Spleen (tissue), 11 donors: ENCODE data around the gene CECR2. TPM values are rescaled to one million over a fixed set of nuclear protein-coding genes. Genes with fewer than 3 reads are reported as not detected.
A peak's percentile ranks its signal among the peaks of the same experiment; 100 is the strongest.

Experiments used
- DNase-seq: peaks from one replicate; pipeline ENCODE4 v3.0.0-alpha.2; 2020
- H3K27ac ChIP-seq, 8 donors: fragments of 200-600 bp; sonication (generic) in 7 of 8; 1 replicate in 4 of 8; 2 replicates in 4 of 8; pipeline versions ENCODE4 v1.5.0 to v1.8.0; 2016 to 2021; ENCODE audit warnings: inconsistent platforms in 4 of 8, mild to moderate bottlenecking in 4 of 8, moderate library complexity in 1 of 8
- H3K27me3 ChIP-seq, 7 donors: fragments of 200-600 bp; sonication (generic) in 6 of 7; replicated peaks in 1 of 7; 1 replicate in 4 of 7; 2 replicates in 3 of 7; pipeline versions ENCODE4 v1.5.0 to v1.8.0; 2016 to 2021; ENCODE audit warnings: inconsistent platforms in 3 of 7, mild to moderate bottlenecking in 1 of 7
- H3K36me3 ChIP-seq, 6 donors: fragments of 200-600 bp; sonication (generic) in 5 of 6; 1 replicate in 4 of 6; 2 replicates in 2 of 6; pipeline versions ENCODE4 v1.5.0 to v1.8.0; 2016 to 2021; ENCODE audit warnings: inconsistent platforms in 2 of 6
- H3K4me1 ChIP-seq, 6 donors: fragments of 200-600 bp; sonication (generic) in 5 of 6; 1 replicate in 3 of 6; 2 replicates in 3 of 6; pipeline versions ENCODE4 v1.5.0 to v1.8.0; 2016 to 2021; ENCODE audit warnings: inconsistent platforms in 3 of 6
- H3K4me3 ChIP-seq, 8 donors: fragments of 200-600 bp; sonication (generic) in 7 of 8; 1 replicate in 4 of 8; 2 replicates in 4 of 8; pipeline versions ENCODE4 v1.5.0 to v1.8.0; 2016 to 2021; ENCODE audit warnings: inconsistent platforms in 4 of 8, mild to moderate bottlenecking in 4 of 8, moderate library complexity in 2 of 8
- H3K9me3 ChIP-seq, 8 donors: fragments of 200-600 bp; sonication (generic) in 7 of 8; 1 replicate in 4 of 8; 2 replicates in 4 of 8; pipeline versions ENCODE4 v1.5.0 to v1.8.0; 2016 to 2021; ENCODE audit warnings: inconsistent platforms in 4 of 8
- POLR2A ChIP-seq, 3 donors: fragments of 450-650 bp; IDR thresholded peaks; one replicate each; pipeline ENCODE4 v1.5.1; 2017; ENCODE audit warnings: antibody characterized with exemption in 3 of 3, mild to moderate bottlenecking in 1 of 3
- POLR2AphosphoS5 ChIP-seq, 3 donors: sonication (generic); formaldehyde crosslinking; IDR thresholded peaks; one replicate each; pipeline ENCODE4 v1.5.1; 2017; ENCODE audit warnings: antibody characterized with exemption in 3 of 3
- WGBS, 5 donors: extraction: QIAGEN DNeasy Blood & Tissue Kit in 3 of 5; methylation state at CpG; one replicate each; pipeline versions ENCODE4 v1.1.5 to v1.1.7; 2013 to 2018; 5-methylcytosine and 5-hydroxymethylcytosine counted together
- intact Hi-C: fragments of 100-400 bp; cut with DNase I; formaldehyde crosslinking; loops from one replicate; pipeline ENCODE4 v1.15.0; 2023; ENCODE audit warnings: low total_unique reads
- polyA plus RNA-seq, 3 donors: library from polyadenylated mRNA; stranded (reverse); fragments of 200-250 nt; gene quantifications; one replicate each; pipeline ENCODE4 v1.2.1, GENCODE V29; 2013
- total RNA-seq, 7 donors: library from RNA; depleted of rRNA in 3 of 7; stranded (reverse); fragments of >200 nt in 3 of 7; fragmentation: NEBNext Ultra II Directional in 4 of 7; extraction: Animal tissue kit (Norgen Biotek cat#: 25700) in 4 of 7; gene quantifications; one replicate each; pipeline versions ENCODE4 v1.1.0 to v1.2.1, GENCODE V29; 2016 to 2021
- TF ChIP-seq, protein P1 (sequence below), 11 experiments: fragments of 200-600 bp in 7 of 11; fragments of 450-650 bp in 4 of 11; sonication (generic) in 4 of 11; IDR thresholded peaks in 8 of 11; conservative IDR thresholded peaks in 3 of 11; 1 replicate in 7 of 11; 2 replicates in 4 of 11; pipeline versions ENCODE4 v1.4.0 to v1.8.0; 2016 to 2021; ENCODE audit warnings: antibody characterized with exemption in 11 of 11, inconsistent platforms in 4 of 11, mild to moderate bottlenecking in 1 of 11
- donor health status: healthy with polysubstance abuse.
- donor health status: DM: no; HTN: no; CAD: no; lungs with moderate emphysema.
- donor health status: DM: no; HTN: no; CAD: no.
- donor health status: Bipolar disorder and iron deficiency.
- donor health status: healthy.
- donor health status: DM: no; HTN: no; CAD: no.
- donor health status: DM: yes; HTN: yes; CAD: no.

The CECR2 gene
- total and polyA plus RNA-seq, 10 donors, result 0.05 to 3.0 (median 0.91) TPM

DNA sequence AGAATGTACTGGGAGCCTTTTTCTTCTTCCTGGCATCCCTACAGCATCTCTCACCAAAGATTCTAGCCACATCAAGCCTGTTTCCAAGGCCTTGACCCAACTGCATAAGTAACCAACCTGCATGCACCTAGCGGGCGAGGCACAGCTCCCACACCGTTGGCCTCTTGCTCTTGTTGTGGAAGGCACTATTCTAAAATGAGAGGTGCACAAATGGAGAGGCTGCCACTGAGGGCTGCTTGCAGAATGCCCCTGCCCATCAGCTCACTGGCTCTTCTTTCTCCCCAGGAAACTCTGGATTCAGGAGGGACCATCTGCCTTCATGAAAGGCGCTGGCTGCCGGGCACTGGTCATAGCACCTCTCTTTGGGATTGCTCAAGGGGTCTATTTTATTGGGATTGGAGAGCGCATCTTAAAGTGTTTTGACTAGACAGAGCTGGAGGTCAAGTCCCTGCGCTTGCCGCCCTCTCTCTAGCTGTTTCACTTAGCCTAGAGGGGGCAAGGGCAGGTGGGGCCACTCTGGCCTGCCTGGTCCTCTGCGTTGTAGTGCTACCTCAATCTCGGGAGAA, 220.6 kb downstream of the CECR2 start:
- Histone ChIP-seq H3K27ac (no peak overlapping the region), H3K4me1 (peaks cover 0 to 14% (median 3%) of the 10 kb centered on the region in 6 donors), H3K27me3 (no peaks in the 10 kb centered on the region), H3K36me3 (peaks cover 0 to 76% (median 53%) of the 10 kb centered on the region in 6 donors), H3K4me3 (no peak overlapping the region), H3K9me3 (no peaks in the 10 kb centered on the region)
- TF ChIP-seq POLR2AphosphoS5 (IDR thresholded peaks at IDR 0.05), result peak in 2 of 3 donors; percentile 9 to 21
- TF ChIP-seq, protein P1, sequence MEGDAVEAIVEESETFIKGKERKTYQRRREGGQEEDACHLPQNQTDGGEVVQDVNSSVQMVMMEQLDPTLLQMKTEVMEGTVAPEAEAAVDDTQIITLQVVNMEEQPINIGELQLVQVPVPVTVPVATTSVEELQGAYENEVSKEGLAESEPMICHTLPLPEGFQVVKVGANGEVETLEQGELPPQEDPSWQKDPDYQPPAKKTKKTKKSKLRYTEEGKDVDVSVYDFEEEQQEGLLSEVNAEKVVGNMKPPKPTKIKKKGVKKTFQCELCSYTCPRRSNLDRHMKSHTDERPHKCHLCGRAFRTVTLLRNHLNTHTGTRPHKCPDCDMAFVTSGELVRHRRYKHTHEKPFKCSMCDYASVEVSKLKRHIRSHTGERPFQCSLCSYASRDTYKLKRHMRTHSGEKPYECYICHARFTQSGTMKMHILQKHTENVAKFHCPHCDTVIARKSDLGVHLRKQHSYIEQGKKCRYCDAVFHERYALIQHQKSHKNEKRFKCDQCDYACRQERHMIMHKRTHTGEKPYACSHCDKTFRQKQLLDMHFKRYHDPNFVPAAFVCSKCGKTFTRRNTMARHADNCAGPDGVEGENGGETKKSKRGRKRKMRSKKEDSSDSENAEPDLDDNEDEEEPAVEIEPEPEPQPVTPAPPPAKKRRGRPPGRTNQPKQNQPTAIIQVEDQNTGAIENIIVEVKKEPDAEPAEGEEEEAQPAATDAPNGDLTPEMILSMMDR (IDR thresholded peaks at IDR 0.05 in 8 of 11, conservative IDR thresholded peaks at IDR 0.05 in 3 of 11), result no peak
- intact Hi-C loops, result no loop called here
- WGBS, 5 donors, result 92 to 95% (median 93%) methylated on average over 10 of the region's 10 CpGs
- peak; percentile 59 for DNase-seq

DNA sequence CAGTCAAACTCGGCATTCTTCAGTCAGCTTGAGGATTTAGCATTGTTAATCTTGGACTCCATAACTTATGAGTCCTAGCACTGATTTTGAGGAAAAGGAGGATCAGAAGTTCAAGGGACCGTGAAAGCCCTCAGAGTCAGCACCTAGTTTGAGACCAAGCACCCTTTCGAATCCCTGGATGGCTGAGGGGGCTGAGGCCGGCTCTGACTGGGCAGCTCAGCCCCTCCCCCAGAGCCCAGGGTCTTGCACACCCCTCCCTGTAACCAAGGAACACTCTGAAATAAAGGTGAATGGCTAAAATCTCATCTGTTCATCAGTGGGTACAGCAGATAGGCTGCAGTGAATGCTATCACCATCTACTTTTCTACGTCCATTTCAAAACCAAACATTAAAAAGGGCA, 221.3 kb downstream of the CECR2 start:
- DNase-seq, result peak; percentile 47
- TF ChIP-seq POLR2AphosphoS5 (IDR thresholded peaks at IDR 0.05), result peak in 1 of 3 donors; percentile 9
- TF ChIP-seq POLR2A (IDR thresholded peaks at IDR 0.05), result no peak
- TF ChIP-seq, protein P1 (IDR thresholded peaks at IDR 0.05 in 8 of 11, conservative IDR thresholded peaks at IDR 0.05 in 3 of 11), result no peak
- H3K4me3 ChIP-seq, result no peak overlapping the region
- peaks cover 0 to 21% (median 4%) of the 10 kb centered on the region in 6 donors for H3K4me1 ChIP-seq
- no peak overlapping the region for H3K27ac ChIP-seq
- intact Hi-C loops, result no loop called here
- H3K36me3 ChIP-seq, result peaks cover 0 to 83% (median 60%) of the 10 kb centered on the region in 6 donors
- no peaks in the 10 kb centered on the region for H3K27me3 ChIP-seq
- H3K9me3 ChIP-seq, result no peaks in the 10 kb centered on the region
- 86 to 91% (median 88%) methylated on average over 5 of the region's 5 CpGs for WGBS, 5 donors

DNA sequence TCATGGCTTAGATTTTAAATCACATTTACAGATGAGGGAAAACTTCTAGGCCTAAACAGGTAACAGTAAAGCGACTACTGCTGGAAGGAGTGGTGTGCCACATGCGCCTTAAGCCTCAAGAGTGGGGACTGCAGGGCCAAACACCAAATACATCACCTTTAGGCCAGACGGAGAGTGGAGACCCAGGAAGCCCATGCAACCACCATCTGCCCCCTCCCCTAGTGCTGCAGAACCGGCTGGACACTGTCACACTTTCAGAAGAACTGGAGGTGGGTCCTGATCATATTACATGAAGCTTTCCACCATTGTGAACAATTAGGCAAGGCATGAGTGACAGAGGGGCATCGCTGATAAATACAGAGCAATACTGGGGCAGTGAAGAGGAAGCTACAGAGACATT, 222.9 kb downstream of the CECR2 start:
- H3K4me1 ChIP-seq, result peaks cover 0 to 24% (median 4%) of the 10 kb centered on the region in 6 donors
- peaks cover 2 to 97% (median 76%) of the 10 kb centered on the region in 6 donors for H3K36me3 ChIP-seq
- H3K4me3 ChIP-seq, result no peak overlapping the region
- H3K27ac ChIP-seq, result no peak overlapping the region
- WGBS, 5 donors, result 89 to 96% (median 91%) methylated on average over 5 of the region's 5 CpGs
- no peaks in the 10 kb centered on the region for H3K27me3 ChIP-seq
- no peaks in the 10 kb centered on the region for H3K9me3 ChIP-seq
- intact Hi-C loops, result no loop called here
- TF ChIP-seq POLR2A (IDR thresholded peaks at IDR 0.05) (no peak), POLR2AphosphoS5 (IDR thresholded peaks at IDR 0.05) (no peak)
- TF ChIP-seq, protein P1 (IDR thresholded peaks at IDR 0.05 in 8 of 11, conservative IDR thresholded peaks at IDR 0.05 in 3 of 11), result no peak
- DNase-seq, result peak; percentile 19

DNA sequence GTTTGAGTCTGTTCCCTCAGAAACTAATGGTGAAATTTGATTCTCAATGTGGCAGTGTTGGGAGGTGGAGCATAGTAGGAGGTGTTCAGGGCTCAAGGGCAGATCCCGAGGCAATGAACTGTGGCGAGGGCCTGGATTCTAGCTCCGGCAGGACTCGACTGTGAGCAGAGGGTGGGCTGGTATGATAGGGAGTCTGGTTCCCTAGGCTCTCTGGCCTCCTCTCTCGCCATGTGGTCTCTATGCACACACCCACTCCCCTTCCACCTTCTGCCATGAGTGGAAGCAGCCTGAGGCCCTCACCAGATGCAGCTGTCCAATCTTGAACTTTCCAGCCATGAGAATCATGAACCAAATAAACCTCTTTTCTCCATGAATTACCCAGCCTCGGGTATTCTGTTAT, 227.0 kb downstream of the CECR2 start:
- H3K27me3 ChIP-seq, result no peaks in the 10 kb centered on the region
- peaks cover 0 to 24% (median 4%) of the 10 kb centered on the region in 6 donors for H3K4me1 ChIP-seq
- no peaks in the 10 kb centered on the region for H3K9me3 ChIP-seq
- peaks cover 10 to 100% (median 97%) of the 10 kb centered on the region in 6 donors for H3K36me3 ChIP-seq
- no peak overlapping the region for H3K4me3 ChIP-seq
- intact Hi-C loops, result no loop called here
- TF ChIP-seq POLR2AphosphoS5 (IDR thresholded peaks at IDR 0.05) (no peak), POLR2A (IDR thresholded peaks at IDR 0.05) (no peak)
- TF ChIP-seq, protein P1 (IDR thresholded peaks at IDR 0.05 in 8 of 11, conservative IDR thresholded peaks at IDR 0.05 in 3 of 11), result no peak
- H3K27ac ChIP-seq, result no peak overlapping the region
- 93 to 99% (median 97%) methylated on average over 6 of the region's 6 CpGs for WGBS, 5 donors
- peak; percentile 19 for DNase-seq
